Progenitor cell of endocrine pancreas (in vitro differentiated cells): ENCODE results near the gene ZNF805. TPM values are rescaled to one million over a fixed set of nuclear protein-coding genes. Genes with fewer than 3 reads are reported as not detected.

Experiments used
- DNase-seq: peaks from one replicate; pipeline ENCODE4 v3.0.0; 2021; ENCODE audit warnings: low spot score; ENCODE audit not compliant: unreplicated experiment
- H3K27ac Mint-ChIP-seq: 2 replicates; pipeline ENCODE4 v1.8.0; 2021; ENCODE audit warnings: mild to moderate bottlenecking, moderate library complexity, mixed read lengths
- H3K27me3 Mint-ChIP-seq: 2 replicates; pipeline ENCODE4 v1.8.0; 2021; ENCODE audit warnings: mixed read lengths
- H3K36me3 Mint-ChIP-seq: 2 replicates; pipeline ENCODE4 v1.8.0; 2022; ENCODE audit warnings: mixed read lengths; ENCODE audit not compliant: insufficient read depth
- H3K4me1 Mint-ChIP-seq: 2 replicates; pipeline ENCODE4 v1.8.0; 2021; ENCODE audit warnings: low read depth, mixed read lengths
- H3K4me3 Mint-ChIP-seq: 2 replicates; pipeline ENCODE4 v1.8.0; 2021; ENCODE audit warnings: low read depth, mild to moderate bottlenecking, moderate library complexity, mixed read lengths
- H3K9me3 Mint-ChIP-seq: 2 replicates; pipeline ENCODE4 v1.8.0; 2021; ENCODE audit warnings: low read depth, mixed read lengths
- total RNA-seq: library from RNA; stranded (reverse); gene quantifications from 2 replicates; pipeline ENCODE4 v1.2.1, GENCODE V29; 2021
- TF ChIP-seq, protein P1 (sequence below): fragments of 200-600 bp; sonication (generic); IDR thresholded peaks from one replicate; pipeline ENCODE4 v1.5.0; 2021; ENCODE audit warnings: antibody characterized with exemption, mild to moderate bottlenecking; ENCODE audit not compliant: unreplicated experiment

ZNF805 gene
- total RNA-seq, 1 donor from 2014 or later, result 16.3 TPM

DNA sequence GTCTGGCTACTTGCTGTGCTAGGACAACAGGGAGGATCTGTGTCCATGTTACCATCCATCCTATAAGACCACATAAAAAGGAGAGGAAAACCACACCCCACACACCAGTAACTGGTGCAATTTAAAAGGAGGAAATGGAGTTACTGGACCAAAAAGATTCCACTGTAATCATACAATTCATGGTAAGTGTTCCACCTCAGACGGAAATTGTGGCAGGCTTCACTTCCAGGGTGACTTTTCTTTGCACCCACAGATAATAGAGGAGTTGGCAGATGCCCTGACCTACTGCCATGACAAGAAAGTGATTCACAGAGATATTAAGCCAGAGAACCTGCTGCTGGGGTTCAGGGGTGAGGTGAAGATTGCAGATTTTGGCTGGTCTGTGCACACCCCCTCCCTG is 7.2 kb upstream of the ZNF805 start:
- DNase-seq, result no peak
- Mint-ChIP-seq H3K4me1 (no peaks in the 10 kb centered on the region), H3K9me3 (no peaks in the 10 kb centered on the region), H3K36me3 (no peaks in the 10 kb centered on the region), H3K27ac (no peak overlapping the region), H3K4me3 (no peak overlapping the region), H3K27me3 (peaks cover 5% of the 10 kb centered on the region)
- TF ChIP-seq, protein P1, sequence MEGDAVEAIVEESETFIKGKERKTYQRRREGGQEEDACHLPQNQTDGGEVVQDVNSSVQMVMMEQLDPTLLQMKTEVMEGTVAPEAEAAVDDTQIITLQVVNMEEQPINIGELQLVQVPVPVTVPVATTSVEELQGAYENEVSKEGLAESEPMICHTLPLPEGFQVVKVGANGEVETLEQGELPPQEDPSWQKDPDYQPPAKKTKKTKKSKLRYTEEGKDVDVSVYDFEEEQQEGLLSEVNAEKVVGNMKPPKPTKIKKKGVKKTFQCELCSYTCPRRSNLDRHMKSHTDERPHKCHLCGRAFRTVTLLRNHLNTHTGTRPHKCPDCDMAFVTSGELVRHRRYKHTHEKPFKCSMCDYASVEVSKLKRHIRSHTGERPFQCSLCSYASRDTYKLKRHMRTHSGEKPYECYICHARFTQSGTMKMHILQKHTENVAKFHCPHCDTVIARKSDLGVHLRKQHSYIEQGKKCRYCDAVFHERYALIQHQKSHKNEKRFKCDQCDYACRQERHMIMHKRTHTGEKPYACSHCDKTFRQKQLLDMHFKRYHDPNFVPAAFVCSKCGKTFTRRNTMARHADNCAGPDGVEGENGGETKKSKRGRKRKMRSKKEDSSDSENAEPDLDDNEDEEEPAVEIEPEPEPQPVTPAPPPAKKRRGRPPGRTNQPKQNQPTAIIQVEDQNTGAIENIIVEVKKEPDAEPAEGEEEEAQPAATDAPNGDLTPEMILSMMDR, result no peak

DNA sequence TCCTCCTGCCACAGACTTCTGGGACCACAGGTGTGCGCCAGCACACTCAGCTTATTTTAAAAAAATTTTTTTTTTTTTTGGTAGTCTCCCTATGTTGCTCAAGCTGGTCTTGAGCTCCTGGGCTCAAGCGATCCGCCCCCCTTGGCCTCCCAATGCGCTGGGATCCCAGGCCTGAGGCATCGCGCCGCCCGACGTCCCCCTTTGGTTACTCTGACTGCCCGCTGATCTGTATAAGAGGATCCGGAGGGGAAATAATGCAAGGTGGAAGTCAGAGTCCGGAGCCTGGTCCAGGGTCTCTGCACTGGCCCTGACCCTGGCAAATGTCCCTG is 486 bp upstream of the ZNF805 start:
- TF ChIP-seq, protein P1, result no peak
- H3K4me3 Mint-ChIP-seq, result peak overlapping the region; percentile 97
- no peaks in the 10 kb centered on the region for H3K9me3 Mint-ChIP-seq
- no peaks in the 10 kb centered on the region for H3K27me3 Mint-ChIP-seq
- H3K4me1 Mint-ChIP-seq, result peaks cover 12% of the 10 kb centered on the region
- H3K36me3 Mint-ChIP-seq, result peaks cover 4% of the 10 kb centered on the region
- peak overlapping the region; percentile 99 for H3K27ac Mint-ChIP-seq
- DNase-seq, result no peak

DNA sequence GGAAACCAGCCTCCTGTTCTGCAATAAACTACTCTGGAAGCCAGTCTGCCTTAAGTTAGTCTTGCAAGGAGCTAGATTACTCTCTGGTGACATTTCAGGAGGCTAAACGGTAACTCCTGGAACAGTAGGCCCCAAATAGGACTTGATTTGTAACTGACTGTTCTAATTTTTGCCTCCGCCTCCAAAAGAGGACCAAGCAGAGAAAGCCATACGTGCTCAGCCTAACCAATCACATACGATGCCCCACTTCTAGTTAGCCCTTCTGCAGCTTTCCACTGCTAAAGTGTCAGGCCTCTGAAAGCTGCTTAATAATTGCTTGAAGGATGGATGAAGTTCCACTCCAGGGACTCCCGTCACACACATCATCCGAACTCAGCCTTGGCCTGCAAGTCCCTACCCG is 744 bp downstream of the ZNF805 start:
- TF ChIP-seq, protein P1, result no peak
- peaks cover 6% of the 10 kb centered on the region for H3K36me3 Mint-ChIP-seq
- peak overlapping the region; percentile 97 for H3K4me3 Mint-ChIP-seq
- peak overlapping the region; percentile 99 for H3K27ac Mint-ChIP-seq
- peaks cover 12% of the 10 kb centered on the region for H3K4me1 Mint-ChIP-seq
- no peaks in the 10 kb centered on the region for H3K27me3 Mint-ChIP-seq
- no peak for DNase-seq
- no peaks in the 10 kb centered on the region for H3K9me3 Mint-ChIP-seq

DNA sequence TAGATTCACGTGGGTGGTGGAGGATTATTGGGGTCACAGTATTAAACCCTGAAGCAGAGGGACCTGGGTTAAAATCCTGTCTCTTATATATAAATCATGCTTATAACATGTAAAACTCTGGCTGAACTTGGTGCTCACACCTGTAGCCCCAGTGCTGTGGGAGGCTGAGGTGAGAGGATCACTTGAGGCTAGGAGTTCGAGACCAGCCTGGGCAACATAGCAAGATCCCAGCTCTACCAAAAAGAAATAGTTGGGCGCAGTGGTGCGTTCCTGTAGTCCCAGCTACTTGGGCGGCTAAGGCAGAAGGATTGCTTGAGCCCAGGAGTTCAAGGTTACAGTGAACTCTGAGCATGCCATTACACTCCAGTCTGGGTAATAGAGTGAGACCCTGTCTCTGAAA is 2.4 kb downstream of the ZNF805 start:
- H3K4me3 Mint-ChIP-seq, result peak overlapping the region; percentile 44

DNA sequence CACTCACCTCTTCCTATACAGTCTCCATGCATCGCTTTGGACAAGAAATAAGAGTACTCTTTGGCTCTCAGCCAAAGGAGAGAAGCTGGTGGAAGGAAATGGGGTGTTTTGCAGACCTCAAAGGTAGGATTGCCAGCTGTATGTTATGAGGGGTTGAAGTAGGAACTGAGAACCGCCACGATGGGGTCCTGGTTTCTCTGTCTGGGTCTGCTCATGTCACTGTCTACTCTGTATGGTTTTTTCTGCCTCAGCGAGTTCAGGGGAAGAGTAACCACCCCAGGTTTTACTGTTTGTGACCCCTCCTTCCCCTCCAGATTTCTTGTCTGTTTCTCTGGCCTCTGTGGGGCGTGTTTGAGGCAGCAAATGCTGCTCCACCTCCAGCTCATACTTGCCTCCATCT is 4.1 kb downstream of the ZNF805 start:
- Mint-ChIP-seq H3K27me3 (no peaks in the 10 kb centered on the region), H3K4me1 (peaks cover 12% of the 10 kb centered on the region), H3K4me3 (no peak overlapping the region), H3K9me3 (no peaks in the 10 kb centered on the region), H3K36me3 (peaks cover 8% of the 10 kb centered on the region), H3K27ac (no peak overlapping the region)
- DNase-seq, result no peak
- TF ChIP-seq, protein P1, result no peak

More for the DNA sequence above, 2.4 kb downstream of the ZNF805 start:
- no peak for DNase-seq
- Mint-ChIP-seq H3K27me3 (no peaks in the 10 kb centered on the region), H3K4me1 (peaks cover 12% of the 10 kb centered on the region), H3K27ac (no peak overlapping the region), H3K36me3 (peaks cover 8% of the 10 kb centered on the region), H3K9me3 (no peaks in the 10 kb centered on the region)
- TF ChIP-seq, protein P1, result no peak
